ENCODE data around the gene PSMB10.
A peak's percentile ranks its signal among the peaks of the same experiment; 100 is the strongest.
"Not testable (repeated sequence)": the region's sequence is repeated elsewhere in the genome, so short reads cannot be mapped to it uniquely, and the experiment has no call there.

PSMB10 gene

DNA sequence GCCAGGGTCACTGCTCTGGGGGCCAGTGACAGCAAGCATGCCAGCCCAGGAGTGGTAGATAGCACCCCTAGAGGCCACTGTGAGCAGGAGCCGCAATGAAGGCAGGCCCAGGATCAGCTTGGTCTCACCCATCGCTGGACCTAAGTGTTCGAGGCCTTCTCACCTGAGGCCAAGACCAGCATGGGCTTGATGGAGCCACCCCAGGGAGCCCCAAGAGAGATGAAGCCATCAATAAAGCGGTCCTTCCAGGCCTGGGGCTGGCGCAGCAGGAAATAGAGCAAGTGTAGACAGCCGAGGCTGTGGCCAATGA lies 5.5 kb upstream of the PSMB10 start:
- peak; percentile 30 for DNase-seq (ENCODE audit: low spot score)

DNA sequence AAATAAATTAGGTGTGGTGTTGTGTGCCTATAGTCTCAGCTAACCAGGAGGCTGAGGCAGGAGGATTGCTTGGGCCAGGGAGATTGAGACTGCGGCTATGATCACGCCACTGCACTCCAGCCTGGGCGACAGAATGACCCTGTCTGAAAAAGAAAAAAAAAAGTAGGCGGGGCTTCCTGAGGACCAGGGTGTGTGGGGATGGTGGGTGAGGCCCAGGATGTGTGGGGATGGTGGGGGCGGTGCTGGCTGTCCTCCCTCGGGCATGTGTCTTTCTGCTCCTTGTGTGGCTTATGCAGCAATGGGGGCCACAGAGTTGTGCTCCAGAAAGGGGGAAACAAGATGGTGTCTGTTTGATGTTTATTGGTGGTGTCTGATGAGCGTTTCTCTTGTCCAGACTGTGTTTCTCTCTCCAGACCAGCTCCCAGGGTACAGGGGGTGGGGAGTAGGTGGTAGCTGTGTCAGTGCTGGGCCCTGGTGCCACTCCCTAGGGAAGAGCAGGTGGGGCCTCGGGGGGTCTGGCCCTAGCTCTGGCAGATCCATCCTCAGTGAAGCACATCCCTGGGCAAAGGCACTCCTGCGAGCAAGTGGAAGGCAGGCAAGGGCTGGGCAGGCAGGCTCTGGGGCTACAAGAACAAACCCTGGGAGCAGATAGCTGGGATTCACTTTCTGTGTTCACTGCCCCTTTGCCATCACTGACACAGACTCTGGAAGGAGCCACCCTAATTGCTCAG lies 5.0 kb upstream of the PSMB10 start:
- DNase-seq (ENCODE audit: low spot score) = no peak

DNA sequence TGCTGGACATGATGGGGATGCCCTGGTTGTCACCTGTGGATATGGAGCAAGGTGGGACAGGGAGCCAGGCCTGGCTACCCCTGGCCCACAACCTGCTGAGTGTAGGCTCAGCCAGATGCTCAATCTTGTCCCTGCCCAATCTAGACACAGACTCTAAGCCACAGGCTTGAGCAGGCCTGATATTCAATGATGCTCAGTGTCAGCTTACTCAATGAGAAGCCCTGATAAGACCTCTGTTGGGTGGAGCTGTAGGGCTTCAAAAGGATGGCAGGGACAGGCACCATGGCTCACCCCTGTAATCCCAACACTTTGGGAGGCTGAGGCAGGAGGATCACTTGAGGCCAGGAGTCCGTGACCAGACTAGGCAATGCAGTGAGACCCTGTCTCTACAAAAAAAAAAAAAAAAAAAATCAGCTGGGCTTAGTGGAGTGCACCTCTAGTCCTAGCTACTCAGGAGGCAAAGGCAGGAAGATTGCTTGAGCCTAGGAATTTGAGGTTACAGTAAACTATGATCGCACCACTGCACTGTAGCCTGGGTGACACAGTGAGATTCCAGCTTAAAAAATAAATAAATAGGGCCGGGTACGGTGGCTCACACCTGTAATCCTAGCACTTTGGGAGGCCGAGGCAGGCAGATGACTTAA lies 3.9 kb upstream of the PSMB10 start:
- no peak for DNase-seq (ENCODE audit: low spot score)

- DNase-seq (ENCODE audit: low spot score) = peak; percentile 24
Observed at GRCh38 chr16:67939507-67940445, 3.1 kb upstream of the PSMB10 start.

GRCh38 chr16:67937713-67938112 lies 1.1 kb upstream of the PSMB10 start:
- DNase-seq (ENCODE audit: low spot score) = not testable (repeated sequence)

DNA sequence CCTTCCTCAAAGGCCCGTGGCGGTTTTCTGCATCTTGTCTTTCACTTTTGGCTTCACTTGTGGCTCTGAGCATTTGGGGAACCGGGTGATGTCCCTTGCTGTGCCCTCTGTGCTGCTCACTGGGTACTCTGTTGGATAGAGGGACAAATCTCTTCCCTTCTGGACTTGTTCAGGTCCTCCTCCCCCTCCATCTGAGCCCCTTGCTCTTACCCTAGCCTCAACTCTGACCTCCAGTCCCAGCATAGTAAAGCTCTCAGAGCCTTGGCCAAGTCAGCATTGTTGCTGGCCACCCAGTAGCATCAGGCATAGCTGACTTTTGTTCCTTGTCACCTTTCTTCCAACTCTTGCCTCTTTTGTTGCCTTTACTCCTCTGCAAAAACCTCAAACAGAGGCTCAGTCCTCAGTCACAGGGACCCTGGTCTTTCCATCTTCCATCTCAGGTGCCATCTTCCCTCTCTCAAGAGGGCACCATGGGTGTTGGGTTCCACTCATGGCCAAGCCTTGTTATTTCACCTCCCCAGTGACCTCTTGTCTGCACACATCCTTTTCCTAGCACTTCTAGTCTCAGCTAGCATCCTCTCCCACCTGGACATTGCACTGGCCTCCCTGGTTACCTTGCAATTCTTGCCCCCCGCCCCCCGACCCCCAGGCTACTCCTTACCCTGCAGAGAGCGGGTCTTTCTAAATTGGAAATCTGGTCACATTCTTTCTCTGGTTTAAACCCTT lies 393 bp upstream of the PSMB10 start:
- peak; percentile 81 for DNase-seq (ENCODE audit: low spot score)

DNA sequence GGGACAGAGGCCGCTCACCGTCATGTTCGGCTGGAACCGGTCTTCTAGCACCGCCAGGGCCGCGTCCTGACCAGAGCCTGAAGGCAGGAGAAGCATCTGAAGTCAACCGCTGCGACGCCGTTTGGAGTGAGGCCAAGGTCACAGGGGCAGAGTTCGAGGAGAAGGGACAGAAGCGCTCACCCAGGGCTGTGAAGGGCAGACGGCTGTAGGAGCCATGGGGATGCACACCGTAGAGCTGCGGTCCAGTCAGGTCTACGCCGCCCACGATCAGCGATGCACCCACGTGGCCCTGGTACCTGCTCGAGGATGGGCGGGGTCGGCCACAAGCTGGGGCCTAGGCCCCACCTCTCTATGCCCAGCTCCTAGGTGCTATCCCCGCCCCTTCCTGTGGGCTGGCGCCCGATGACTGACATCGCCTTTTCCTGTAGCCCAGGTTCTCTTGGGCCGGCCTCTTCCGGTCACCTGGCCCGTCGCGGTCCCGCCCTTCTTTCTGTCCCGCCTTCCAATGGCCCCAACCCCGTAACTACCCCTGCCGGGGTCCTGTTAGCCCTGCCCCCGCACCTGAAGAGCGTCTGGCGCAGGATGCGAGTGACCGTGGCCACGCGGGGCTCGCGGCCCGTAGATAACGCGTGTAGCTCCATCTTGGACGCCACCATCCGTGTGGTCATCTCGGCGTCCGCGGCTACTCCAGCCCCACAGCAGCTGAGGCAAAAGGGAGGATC lies 1.1 kb downstream of the PSMB10 start:
- peak; percentile 96 for DNase-seq (ENCODE audit: low spot score)

- DNase-seq (ENCODE audit: low spot score) = no peak
Observed at GRCh38 chr16:67935101-67935401, 1.6 kb downstream of the PSMB10 start.

- DNase-seq (ENCODE audit: low spot score) = no peak
Observed at GRCh38 chr16:67934306-67935100, 2.1 kb downstream of the PSMB10 start.

- no peak for DNase-seq (ENCODE audit: low spot score)
Observed at GRCh38 chr16:67933805-67934204, 2.8 kb downstream of the PSMB10 start.

DNA sequence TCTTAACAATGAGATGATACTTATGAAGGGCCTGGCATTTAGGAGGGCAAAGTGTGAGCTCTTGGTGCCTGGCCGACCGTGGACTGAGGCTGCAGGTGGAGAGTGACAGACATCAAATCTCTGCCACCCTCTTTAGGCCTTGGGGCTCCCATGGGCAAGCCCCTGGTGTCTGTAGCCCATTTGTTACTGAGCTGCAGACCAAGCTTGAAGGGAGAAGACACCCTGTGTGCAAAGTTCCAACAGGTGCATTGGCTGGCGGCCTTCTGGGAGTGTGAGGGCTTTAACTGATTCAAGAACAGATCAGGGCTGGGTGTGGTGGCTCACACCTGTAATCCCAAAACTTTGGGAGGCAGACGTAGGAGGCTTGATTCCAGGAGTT lies 4.2 kb downstream of the PSMB10 start:
- no peak for DNase-seq (ENCODE audit: low spot score)

- DNase-seq (ENCODE audit: low spot score) = no peak
Observed at GRCh38 chr16:67931712-67932461, 4.8 kb downstream of the PSMB10 start, which contains the start of gene CTRL. Gene CTRL, minus strand, starts transcription at chr16:67931862. Its CDS starts 10 bp downstream, at chr16:67931852.

DNA sequence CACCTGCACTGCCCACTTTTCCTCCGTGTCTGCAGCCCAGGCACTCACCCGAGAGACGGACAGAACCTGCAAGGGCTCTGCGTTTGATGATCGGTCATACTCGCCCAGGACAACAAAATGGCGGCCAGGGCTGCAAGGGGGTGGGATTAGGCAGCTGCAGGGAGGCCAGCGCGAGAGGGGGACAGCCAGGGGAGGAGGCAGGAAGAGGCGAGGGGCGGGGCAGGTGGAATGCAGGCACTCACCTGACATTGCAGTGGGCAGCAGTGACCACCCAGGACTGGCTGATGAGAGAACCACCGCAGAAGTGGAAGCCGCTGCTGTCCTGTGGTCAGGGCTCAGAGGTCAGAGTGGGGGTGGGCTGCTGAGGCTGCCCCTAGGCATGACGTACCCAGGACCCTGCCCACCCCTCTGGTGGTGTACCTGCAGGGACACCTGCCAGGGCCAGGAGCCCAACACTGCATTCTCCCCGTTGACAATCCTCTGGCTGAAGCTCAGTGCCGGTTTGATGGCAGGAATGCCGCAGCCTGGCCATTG lies 5.9 kb downstream of the PSMB10 start:
- DNase-seq (ENCODE audit: low spot score) = no peak

DNA sequence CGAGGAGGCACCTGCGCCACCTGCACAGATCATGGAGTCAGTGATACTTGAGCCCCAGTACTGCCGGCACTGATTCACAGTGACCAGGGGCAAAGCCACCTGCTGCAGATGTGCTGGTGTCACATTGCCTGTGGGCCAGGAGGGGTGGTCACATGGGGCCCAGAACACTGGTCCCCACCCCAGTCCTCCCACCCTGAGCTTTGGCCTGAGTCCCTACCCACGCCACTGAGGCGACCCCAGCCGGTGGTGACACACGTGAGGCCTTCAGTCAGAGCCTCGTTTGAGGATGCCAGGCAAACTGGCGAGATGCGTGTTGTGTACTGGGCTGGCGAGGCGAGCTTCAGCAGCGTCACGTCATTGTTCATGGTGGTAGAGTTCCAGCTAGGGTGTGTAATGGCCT lies 6.5 kb downstream of the PSMB10 start:
- no peak for DNase-seq (ENCODE audit: low spot score)

DNA sequence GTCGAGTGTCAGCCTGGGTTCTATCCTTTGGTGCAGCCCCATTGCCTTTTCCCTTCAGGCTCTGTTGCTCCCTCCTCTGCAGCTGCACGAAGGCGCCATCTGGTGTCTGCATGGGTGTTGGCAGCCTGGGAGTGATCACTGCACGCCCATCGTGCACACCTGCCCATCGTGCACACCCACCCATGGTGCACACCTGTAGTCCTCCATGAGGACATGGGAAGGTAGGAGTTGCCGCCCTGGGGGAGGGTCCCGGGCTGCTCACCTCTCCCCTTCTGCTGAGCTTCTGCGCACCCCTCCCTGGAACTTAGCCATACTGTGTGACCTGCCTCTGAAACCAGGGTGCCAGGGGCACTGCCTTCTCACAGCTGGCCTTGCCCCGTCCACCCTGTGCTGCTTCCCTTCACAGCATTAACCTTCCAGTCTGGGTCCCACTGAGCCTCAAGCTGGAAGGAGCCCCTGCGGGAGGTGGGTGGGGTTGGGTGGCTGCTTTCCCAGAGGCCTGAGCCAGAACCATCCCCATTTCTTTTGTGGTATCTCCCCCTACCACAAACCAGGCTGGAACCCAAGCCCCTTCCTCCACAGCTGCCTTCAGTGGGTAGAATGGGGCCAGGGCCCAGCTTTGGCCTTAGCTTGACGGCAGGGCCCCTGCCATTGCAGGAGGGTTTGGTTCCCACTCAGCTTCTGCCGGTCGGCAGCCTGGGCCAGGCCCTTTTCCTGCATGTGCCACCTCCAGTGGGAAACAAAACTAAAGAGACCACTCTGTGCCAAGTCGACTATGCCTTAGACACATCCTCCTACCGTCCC lies 7.9 kb downstream of the PSMB10 start:
- DNase-seq (ENCODE audit: low spot score) = peak; percentile 80

DNA sequence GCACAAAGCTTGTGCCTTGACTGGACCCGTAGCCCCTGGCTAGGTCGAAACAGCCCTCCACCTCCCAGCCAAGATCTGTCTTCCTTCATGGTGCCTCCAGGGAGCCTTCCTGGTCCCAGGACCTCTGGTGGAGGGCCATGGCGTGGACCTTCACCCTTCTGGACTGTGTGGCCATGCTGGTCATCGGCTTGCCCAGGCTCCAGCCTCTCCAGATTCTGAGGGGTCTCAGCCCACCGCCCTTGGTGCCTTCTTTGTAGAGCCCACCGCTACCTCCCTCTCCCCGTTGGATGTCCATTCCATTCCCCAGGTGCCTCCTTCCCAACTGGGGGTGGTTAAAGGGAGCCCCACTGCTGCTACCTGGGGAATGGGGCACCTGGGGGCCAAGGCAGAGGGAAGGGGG lies 8.5 kb downstream of the PSMB10 start:
- DNase-seq (ENCODE audit: low spot score) = no peak

DNA sequence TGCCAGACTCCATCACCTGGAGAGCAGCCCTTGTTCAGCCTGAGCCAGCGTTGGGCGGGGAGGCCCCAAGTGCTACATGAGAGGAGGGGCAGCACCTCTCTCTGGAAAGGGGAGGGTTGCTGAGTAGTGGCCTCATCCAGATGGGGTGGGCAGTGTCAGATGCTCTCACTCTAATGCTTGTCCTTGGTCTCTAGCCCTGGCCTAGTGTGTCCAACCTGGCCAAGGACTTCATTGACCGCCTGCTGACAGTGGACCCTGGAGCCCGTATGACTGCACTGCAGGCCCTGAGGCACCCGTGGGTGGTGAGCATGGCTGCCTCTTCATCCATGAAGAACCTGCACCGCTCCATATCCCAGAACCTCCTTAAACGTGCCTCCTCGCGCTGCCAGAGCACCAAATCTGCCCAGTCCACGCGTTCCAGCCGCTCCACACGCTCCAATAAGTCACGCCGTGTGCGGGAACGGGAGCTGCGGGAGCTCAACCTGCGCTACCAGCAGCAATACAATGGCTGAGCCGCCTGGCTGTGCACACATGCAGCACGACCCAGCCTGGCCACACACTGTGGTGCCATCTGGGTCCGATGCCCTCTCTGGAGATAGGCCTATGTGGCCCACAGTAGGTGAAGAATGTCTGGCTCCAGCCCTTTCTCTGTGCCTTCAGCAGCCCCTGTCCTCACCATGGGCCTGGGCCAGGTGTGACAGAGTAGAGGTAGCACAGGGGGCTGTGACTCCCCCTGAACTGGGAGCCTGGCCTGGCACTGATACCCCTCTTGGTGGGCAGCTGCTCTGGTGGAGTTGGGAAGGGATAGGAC lies 9.3 kb downstream of the PSMB10 start:
- no peak for DNase-seq (ENCODE audit: low spot score)

DNA sequence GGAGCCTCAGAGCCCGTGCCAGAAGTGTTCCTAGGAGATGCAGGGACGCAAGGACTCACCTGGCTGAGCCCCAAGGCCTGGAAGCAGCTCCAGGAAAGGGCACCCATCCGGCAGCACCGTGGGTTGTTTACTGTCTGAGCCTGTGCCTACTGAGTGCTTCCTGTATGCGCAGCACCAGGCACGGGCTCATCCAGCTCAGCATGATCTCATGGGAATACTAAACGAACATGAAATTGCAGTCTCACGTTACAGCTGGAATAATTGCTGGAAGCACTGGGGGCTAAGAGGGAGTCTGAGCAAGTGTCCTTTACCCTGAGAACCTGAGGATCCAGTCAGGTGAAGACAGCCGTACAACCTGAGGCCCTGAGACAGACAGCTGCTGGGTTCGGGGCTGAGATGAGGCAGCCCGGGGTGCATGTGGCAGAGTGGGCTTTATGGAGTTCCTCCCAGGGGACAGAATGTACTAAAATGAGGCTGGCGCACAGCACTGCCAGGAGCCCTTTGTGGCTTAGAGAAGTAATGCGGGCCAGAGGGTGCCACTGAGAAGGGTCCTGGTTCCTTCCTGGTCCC lies 10.4 kb downstream of the PSMB10 start:
- no peak for DNase-seq (ENCODE audit: low spot score)

Data from CD4-positive, alpha-beta T cell treated with Interleukin-15 for 4 hours (primary cell).